HFFc6 (cell line): Measurements from ENCODE around the gene BAIAP2L1. TPM values are rescaled to one million over a fixed set of nuclear protein-coding genes. Genes with fewer than 3 reads are reported as not detected.

Source experiments
- DNase-seq: peaks from one replicate; pipeline ENCODE4 v3.0.0-alpha.2; 2018
- H3K27ac Mint-ChIP-seq: 2 replicates; pipeline ENCODE4 v1.8.0; 2020; ENCODE audit warnings: mild to moderate bottlenecking, mixed read lengths
- H3K27me3 Mint-ChIP-seq: 2 replicates; pipeline ENCODE4 v1.8.0; 2021; ENCODE audit warnings: mild to moderate bottlenecking, moderate library complexity, mixed read lengths; ENCODE audit not compliant: insufficient read depth
- H3K36me3 Mint-ChIP-seq: 2 replicates; pipeline ENCODE4 v1.8.0; 2021; ENCODE audit warnings: low read depth, mixed read lengths
- H3K4me1 Mint-ChIP-seq: 2 replicates; pipeline ENCODE4 v1.8.0; 2020; ENCODE audit warnings: low read depth, mixed read lengths
- H3K4me3 Mint-ChIP-seq: 2 replicates; pipeline ENCODE4 v1.8.0; 2020; ENCODE audit warnings: mild to moderate bottlenecking, moderate library complexity, mixed read lengths
- H3K9me3 Mint-ChIP-seq: 2 replicates; pipeline ENCODE4 v1.8.0; 2020; ENCODE audit warnings: mild to moderate bottlenecking, mixed read lengths
- total RNA-seq, 6 experiments: library from RNA; stranded (reverse); fragmentation: NEBNext Ultra II Directional; extraction: Animal tissue kit (Norgen Biotek cat#: 25700); gene quantifications; 2 replicates in 1 of 6; 3 replicates in 5 of 6; pipeline ENCODE4 v1.2.3, GENCODE V29; 2021
- TF ChIP-seq, protein P1 (sequence below): fragments of 200-600 bp; sonication (generic); IDR thresholded peaks from 2 replicates; pipeline ENCODE4 v1.5.0; 2021; ENCODE audit warnings: antibody characterized with exemption, mild to moderate bottlenecking

Gene BAIAP2L1
- total RNA-seq, 6 experiments from 2014 or later = 12.9 to 17.5 (median 14.2) TPM

DNA sequence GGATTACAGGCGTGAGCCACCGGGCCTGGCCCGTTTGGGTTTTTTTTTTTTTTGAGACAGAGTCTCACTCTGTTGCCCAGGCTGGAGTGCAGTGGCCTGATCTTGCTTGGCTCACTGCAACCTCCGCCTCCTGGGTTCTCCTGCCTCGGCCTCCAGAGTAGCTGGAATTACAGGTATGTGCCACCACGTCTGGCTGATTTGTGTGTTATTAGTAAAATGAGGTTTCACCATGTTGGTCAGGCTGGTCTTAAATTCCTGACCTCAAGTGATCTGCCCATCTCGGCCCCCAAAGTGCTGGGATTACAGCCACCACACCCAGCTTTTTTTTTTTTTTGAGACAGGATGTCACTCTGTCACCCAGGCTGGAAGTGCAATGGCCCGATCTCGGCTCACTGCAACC lies 5.9 kb upstream of the BAIAP2L1 start:
- TF ChIP-seq, protein P1, sequence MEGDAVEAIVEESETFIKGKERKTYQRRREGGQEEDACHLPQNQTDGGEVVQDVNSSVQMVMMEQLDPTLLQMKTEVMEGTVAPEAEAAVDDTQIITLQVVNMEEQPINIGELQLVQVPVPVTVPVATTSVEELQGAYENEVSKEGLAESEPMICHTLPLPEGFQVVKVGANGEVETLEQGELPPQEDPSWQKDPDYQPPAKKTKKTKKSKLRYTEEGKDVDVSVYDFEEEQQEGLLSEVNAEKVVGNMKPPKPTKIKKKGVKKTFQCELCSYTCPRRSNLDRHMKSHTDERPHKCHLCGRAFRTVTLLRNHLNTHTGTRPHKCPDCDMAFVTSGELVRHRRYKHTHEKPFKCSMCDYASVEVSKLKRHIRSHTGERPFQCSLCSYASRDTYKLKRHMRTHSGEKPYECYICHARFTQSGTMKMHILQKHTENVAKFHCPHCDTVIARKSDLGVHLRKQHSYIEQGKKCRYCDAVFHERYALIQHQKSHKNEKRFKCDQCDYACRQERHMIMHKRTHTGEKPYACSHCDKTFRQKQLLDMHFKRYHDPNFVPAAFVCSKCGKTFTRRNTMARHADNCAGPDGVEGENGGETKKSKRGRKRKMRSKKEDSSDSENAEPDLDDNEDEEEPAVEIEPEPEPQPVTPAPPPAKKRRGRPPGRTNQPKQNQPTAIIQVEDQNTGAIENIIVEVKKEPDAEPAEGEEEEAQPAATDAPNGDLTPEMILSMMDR = no peak
- peaks cover 3% of the 10 kb centered on the region; the same call in 1 of the 2 replicates for H3K27me3 Mint-ChIP-seq
- no peaks in the 10 kb centered on the region for H3K36me3 Mint-ChIP-seq
- no peak for DNase-seq
- no peaks in the 10 kb centered on the region for H3K9me3 Mint-ChIP-seq
- H3K27ac Mint-ChIP-seq = no peak overlapping the region
- H3K4me3 Mint-ChIP-seq = no peak overlapping the region
- no peaks in the 10 kb centered on the region for H3K4me1 Mint-ChIP-seq

DNA sequence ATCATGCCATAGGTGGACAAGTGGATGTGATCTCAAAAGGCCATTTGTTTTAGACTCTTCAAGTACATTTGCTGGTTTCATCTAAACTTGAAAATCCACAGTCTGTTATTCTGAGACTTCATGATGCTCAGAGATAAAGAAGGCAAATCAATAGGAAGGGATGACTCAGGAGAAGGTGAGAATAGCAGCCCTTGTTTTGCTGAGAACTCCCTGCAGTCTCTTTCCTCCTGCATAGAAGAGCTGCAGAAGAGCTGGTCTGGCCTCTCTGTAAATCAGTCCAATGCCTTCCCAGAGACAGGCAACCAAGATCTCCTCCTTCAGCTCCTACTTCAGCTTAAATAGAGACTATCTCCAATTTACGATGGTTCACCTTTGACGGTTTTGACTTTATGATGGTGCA lies 4.0 kb upstream of the BAIAP2L1 start:
- no peaks in the 10 kb centered on the region for H3K36me3 Mint-ChIP-seq
- H3K9me3 Mint-ChIP-seq = no peaks in the 10 kb centered on the region
- H3K27ac Mint-ChIP-seq = no peak overlapping the region
- H3K4me1 Mint-ChIP-seq = peaks cover 1% of the 10 kb centered on the region
- TF ChIP-seq, protein P1 = no peak
- no peak for DNase-seq
- no peak overlapping the region for H3K4me3 Mint-ChIP-seq
- H3K27me3 Mint-ChIP-seq = peaks cover 3% of the 10 kb centered on the region; the same call in 1 of the 2 replicates

DNA sequence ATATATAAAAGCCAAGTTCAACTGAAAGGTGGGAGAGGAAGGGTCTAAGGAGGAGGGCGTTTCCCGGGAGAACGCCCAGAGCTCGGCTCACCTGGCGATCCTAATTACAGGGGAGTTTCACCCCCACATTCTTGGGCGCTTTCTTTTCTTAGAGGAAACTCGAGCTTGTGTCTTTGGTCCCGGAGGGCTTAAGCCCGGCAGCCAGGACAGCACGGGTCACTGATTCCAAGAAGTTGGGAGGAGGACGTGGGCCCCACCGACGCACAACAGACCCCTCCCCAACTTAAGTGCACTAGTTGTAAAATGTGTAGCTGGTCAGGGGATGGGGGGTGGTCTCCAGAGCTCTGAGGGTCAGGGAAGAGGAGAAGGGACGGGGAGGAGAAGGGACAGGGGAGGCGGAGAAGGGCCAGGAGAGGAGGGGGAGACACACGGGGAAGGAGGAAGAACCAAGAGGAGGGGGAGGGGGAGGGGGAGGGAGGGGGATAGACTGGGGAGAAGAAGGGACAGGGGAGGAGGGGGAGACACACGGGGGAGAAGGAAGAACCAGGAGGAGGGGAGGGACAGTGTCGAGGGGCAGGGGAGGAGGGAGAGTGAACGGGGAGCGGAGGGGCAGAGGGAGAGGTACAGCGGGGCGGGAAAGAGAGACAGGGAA lies 874 bp downstream of the BAIAP2L1 start:
- DNase-seq = peak; percentile 36
- no peaks in the 10 kb centered on the region for H3K9me3 Mint-ChIP-seq
- peak overlapping the region; percentile 86 for H3K27ac Mint-ChIP-seq
- peaks cover 25% of the 10 kb centered on the region for H3K4me1 Mint-ChIP-seq
- H3K4me3 Mint-ChIP-seq = peak overlapping the region; percentile 88
- TF ChIP-seq, protein P1 = no peak
- peaks cover 3% of the 10 kb centered on the region; the same call in 1 of the 2 replicates for H3K27me3 Mint-ChIP-seq
- H3K36me3 Mint-ChIP-seq = no peaks in the 10 kb centered on the region

DNA sequence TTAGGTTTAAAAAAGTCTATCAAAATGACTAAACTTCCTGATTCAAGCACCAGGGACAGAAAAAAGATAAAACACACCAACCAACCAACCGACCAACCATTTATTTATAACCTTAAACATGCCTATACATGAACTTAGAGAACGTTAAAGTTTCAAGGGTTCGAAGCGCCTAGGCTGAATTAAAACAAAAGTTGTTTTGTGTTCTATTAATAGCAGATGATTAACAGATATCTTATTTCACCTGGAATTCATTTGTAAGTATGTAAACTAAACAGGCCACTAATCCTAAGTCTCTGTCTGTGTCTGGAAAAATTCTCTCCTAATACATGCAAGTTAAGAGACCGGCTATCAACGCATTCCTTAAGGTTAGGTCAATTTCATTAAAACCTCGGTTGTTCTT lies 1.4 kb downstream of the BAIAP2L1 start:
- Mint-ChIP-seq H3K27ac (peak overlapping the region; percentile 86), H3K27me3 (peaks cover 3% of the 10 kb centered on the region; the same call in 1 of the 2 replicates), H3K4me1 (peaks cover 30% of the 10 kb centered on the region), H3K9me3 (peaks cover 4% of the 10 kb centered on the region; the same call in 1 of the 2 replicates), H3K4me3 (peak overlapping the region; percentile 88), H3K36me3 (no peaks in the 10 kb centered on the region; the same call in 1 of the 2 replicates)
- TF ChIP-seq, protein P1 = no peak
- peak; percentile 25 for DNase-seq

DNA sequence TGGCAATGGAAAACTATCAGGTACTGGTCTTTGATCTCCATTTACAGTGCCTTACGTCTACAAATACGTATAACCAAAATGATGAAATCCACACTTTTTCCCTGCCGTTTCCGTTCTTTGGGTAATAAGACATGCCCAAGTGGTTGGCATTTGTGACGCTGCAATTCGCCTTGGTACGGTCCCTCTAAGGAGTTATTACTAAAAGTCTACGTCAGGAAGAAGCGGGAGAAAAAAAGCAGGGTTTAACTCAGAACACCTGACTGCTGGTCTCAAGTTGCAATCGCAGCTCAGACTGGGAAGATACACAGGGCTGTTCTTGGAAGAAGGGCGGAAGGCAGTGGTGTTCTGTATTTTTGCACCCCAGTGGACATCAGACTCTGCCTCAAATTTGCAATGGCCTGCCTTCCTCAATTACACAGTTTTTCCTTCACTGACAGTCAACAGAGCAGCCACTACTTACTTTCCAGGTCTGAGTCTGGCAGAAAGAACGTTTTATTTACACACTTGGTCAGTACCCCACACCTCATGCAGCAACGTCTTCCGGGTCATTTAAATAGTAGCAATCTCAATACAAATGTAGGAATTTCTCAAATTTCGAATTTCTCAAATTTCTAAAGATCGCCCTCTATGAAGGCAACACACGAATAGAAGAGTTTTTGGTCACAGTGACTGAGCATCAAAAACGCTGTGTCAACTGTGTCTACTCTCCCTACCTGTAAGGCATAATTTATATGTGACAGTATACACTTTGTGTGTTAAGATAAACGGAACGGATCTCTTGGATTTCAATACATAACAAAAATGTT lies 2.1 kb downstream of the BAIAP2L1 start:
- Mint-ChIP-seq H3K4me3 (peak overlapping the region; percentile 88), H3K27ac (peak overlapping the region; percentile 86)
- no peak for DNase-seq

More for the DNA sequence above, 2.1 kb downstream of the BAIAP2L1 start:
- Mint-ChIP-seq H3K36me3 (no peaks in the 10 kb centered on the region; the same call in 1 of the 2 replicates), H3K27me3 (peaks cover 3% of the 10 kb centered on the region; the same call in 1 of the 2 replicates), H3K4me1 (peaks cover 34% of the 10 kb centered on the region), H3K9me3 (peaks cover 9% of the 10 kb centered on the region; the same call in 1 of the 2 replicates)
- TF ChIP-seq, protein P1 = no peak
